ENCODE results near the gene OR4P4.

Gene OR4P4

DNA sequence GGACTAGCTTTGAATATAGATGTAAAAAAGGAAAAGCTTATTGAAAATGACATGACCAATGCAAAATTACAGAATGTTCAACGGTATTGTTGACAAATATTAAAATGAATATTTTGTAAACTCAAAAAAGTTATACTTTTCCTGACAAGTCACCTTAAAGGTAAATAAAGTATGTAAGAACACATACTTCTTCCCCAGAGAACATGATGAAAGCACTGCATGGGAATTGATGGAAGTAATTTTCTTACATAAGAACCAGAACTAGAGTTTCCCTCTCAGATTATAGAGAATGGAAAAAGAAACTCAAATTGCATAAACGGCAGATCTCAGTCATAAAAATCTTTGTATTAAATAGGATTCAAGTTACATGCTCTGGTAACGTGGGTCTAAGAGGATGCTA lies at the start of gene OR4P4:
Gene OR4P4, plus strand, starts transcription at position 301 of the 400 bp plus-strand sequence.
- no peak for DNase-seq (ENCODE audit: low spot score)

- no peak for DNase-seq (ENCODE audit: low spot score)
These were observed 27.4 kb upstream of the OR4P4 start, which contains the start of gene OR4C11 for GRCh38 chr11:55607545-55607944. Gene OR4C11 (minus strand): TSS chr11:55607645. CDS start chr11:55604373, 3,272 bp downstream.

DNA sequence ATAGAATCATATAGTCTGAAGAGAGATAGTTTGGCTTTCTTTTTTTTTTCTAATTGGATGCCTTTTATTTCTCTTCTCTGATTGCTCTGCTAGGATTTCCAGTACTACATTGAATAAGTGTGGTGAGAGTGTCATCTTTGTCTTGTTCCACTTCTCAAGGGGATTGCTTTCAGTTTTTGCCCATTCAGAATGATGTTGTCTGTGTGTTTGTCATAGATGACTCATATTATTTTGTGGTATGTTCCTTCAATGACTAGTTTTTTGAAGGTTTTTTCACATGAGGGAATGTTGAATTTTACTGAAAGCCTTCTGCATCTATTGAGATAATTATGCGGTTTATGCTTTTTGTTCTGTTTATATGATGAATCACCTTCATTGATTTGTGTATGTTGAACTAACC lies 10.4 kb upstream of the OR4P4 start:
- DNase-seq (ENCODE audit: low spot score), result no peak

DNA sequence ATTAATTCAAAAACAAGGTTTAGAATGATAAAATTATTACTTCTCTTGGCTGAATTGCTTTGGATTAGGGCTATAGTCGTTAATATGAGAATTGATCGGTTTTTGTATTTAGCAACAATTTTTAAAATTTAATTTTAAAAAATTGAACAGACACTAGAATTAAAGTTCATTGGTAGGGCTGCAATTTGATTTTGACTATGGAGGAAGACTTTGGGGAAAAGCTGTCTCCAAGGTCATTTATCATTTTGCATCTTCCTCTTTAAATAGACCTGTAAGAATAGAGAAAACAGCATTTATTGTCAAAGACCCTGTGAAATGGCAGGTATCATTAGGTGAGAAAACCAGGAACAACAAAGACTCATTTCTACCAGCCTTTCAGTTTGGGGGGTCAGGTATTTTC lies 13.1 kb downstream of the OR4P4 start, which contains the start of gene OR4S2:
Gene OR4S2, plus strand, starts transcription at position 301 of the 400 bp plus-strand sequence. CDS start 2,577 bp downstream, outside the sequence.
- no peak for DNase-seq (ENCODE audit: low spot score)

DNA sequence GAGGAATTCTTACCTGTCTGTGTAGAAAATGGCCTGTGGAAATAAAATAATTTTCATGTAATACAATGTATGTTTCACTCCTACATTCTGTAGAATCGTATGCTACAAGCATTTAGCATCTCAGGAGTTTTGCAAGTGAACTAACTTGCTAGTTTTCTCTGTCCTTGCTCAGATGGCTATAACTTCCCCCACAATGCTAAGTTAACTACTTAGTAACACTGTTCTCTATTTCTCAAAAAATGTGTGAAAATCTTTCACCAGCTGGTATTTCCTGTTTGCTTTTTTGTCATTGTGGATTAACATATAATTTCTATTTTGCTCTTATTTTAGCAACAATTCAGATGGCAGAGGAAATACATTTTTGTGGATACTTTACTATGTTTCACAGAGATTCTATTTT lies 17.6 kb downstream of the OR4P4 start:
- no peak for DNase-seq (ENCODE audit: low spot score)

DNA sequence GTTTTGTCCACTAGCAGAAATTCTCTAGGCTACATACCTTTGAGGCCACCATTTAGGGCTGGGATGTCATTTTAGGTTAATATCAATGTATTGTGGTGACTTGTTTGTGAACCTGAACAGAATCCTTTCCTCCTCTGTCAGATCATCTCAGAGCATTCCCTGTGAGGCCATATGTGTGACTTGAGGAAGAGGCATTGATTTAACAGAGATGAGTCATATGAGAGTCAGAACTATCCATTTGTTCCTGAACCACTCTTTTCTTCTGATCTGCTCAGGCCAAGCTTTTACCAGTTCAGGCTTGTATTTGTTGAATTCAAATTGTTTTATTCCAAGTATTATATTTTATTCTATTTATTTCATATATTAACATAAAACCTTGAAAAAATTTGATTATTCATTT lies 20.2 kb downstream of the OR4P4 start:
- DNase-seq (ENCODE audit: low spot score), result no peak

DNA sequence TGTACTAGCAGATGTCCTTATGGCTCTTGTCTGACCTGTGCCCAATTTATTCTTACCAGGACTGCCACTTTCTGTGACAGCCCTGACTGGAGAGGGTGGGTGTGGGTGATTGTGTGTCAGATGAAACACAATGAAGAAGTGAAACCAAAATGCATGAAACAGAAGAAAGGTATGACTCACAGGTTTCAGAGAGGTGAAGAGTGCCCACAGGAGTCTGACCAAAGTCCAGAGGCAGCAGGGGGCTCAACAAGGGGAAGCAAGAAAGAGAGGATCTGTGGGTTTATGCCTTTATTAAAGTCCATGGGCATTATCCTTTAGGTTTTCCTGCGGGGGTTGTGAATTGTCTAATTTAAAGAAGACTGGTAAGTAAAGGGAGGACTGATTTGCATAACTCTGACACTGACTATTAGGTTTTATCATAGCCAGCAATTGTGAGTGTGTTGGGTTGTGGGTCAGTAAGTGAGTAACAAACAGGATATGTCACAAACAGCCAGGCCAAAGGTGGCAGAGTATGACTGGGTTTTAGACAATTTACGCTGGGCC lies 23.2 kb downstream of the OR4P4 start:
- DNase-seq (ENCODE audit: low spot score), result no peak

DNA sequence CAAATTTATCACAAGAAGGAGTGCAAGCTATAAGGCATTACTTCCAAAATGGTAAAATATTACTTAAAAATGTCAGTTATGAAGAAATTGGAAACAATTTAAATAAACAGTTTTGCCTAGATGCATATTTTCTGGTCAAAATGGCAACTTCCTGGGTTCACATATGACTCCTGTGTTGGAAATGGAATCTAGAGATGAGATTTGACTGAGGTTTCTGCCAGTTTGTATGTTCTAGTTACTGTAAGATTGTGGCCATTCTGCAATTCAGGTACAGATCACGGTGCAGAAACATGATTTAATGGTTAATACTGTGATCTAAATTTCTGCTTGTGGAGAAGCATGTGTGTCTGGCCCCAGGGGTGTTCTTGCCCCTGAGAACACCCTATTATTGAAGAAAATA lies 23.7 kb downstream of the OR4P4 start:
- no peak for DNase-seq (ENCODE audit: low spot score)

DNA sequence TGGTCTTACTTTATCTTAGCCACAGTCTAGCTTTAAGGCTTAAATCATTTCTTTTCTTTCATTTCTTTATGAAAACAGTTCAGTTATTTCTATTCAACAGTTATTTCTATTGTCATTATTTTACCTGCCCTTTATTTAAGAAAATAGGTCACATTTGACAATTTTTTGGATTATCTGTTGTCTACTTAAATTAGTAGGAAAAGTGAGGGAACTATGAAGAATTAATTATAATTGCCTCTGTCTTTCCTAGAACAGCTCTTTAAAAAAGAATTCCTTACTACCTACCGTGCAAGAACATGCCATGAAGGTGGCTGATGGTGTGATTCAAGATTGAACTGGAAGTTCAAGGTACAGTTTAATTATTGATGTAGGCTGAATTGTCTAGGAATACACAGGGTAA lies 27.0 kb downstream of the OR4P4 start, which contains the start of gene OR4C6:
Gene OR4C6, plus strand, starts transcription at position 301 of the 400 bp plus-strand sequence. CDS start 2,966 bp downstream, outside the sequence.
- DNase-seq (ENCODE audit: low spot score), result no peak

GRCh38 chr11:55669376-55669775 lies 34.5 kb downstream of the OR4P4 start:
- DNase-seq (ENCODE audit: low spot score), result no peak

DNA sequence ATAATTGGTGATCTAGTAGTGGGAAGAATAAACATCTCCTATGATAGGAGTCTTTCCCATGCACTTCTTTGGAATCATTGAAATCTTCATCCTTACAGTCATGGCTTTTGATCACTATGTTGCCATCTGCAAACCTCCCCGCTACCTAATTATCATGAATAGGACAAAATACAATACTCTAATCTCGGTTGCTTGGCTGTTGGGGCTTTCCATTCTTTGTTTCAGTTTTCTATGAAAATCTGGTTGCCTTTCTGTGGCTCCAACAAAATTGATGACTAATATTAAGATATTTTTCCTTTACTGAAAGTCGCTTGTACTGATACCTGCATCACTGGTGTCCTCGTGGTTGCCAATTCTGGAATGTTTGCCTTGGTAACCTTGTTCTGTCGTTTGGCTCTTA lies 38.9 kb downstream of the OR4P4 start:
- no peak for DNase-seq (ENCODE audit: low spot score)
